GM03348 (cell line): ENCODE results near the gene PLA2G4E.
A peak's percentile ranks its signal among the peaks of the same experiment; 100 is the strongest.

Source experiments
- DNase-seq: peaks from one replicate; pipeline ENCODE4 v3.0.0; 2012; ENCODE audit warnings: low spot score

Gene PLA2G4E

GRCh38 chr15:42020713-42021273 is at the start of gene PLA2G4E:
PLA2G4E (minus strand) TSS chr15:42021042; CDS start chr15:42021030, 12 bp downstream.
- DNase-seq, result no peak

GRCh38 chr15:42070279-42070975 is 49.6 kb upstream of the PLA2G4E start:
- no peak for DNase-seq

GRCh38 chr15:42069496-42070278 is 48.8 kb upstream of the PLA2G4E start:
- DNase-seq, result no peak

- no peak for DNase-seq
Measured at GRCh38 chr15:42069025-42069424, 48.2 kb upstream of the PLA2G4E start.

- DNase-seq, result no peak
Measured at GRCh38 chr15:42068601-42069000, 47.8 kb upstream of the PLA2G4E start.

- DNase-seq, result no peak
Measured at GRCh38 chr15:42066764-42067415, 46.0 kb upstream of the PLA2G4E start.

- DNase-seq, result no peak
Measured at GRCh38 chr15:42065468-42065867, 44.6 kb upstream of the PLA2G4E start.

- no peak for DNase-seq
Measured at GRCh38 chr15:42065033-42065432, 44.2 kb upstream of the PLA2G4E start.

GRCh38 chr15:42064271-42064670 is 43.4 kb upstream of the PLA2G4E start:
- no peak for DNase-seq

- no peak for DNase-seq
Measured at GRCh38 chr15:42063122-42063848, 42.4 kb upstream of the PLA2G4E start.

GRCh38 chr15:42062284-42062806 is 41.5 kb upstream of the PLA2G4E start:
- DNase-seq, result no peak

- DNase-seq, result no peak
Measured at GRCh38 chr15:42060797-42061196, 40.0 kb upstream of the PLA2G4E start.

- DNase-seq, result no peak
Measured at GRCh38 chr15:42060477-42060763, 39.6 kb upstream of the PLA2G4E start.

- DNase-seq, result peak; percentile 74
Measured at GRCh38 chr15:42059661-42060476, 39.0 kb upstream of the PLA2G4E start.

GRCh38 chr15:42058791-42059190 is 37.9 kb upstream of the PLA2G4E start:
- no peak for DNase-seq

- no peak for DNase-seq
Measured at GRCh38 chr15:42057799-42058646, 37.2 kb upstream of the PLA2G4E start.

GRCh38 chr15:42056934-42057798 is 36.3 kb upstream of the PLA2G4E start:
- peak; percentile 78 for DNase-seq

- no peak for DNase-seq
Measured at GRCh38 chr15:42053914-42054313, 33.1 kb upstream of the PLA2G4E start.

- no peak for DNase-seq
Measured at GRCh38 chr15:42053010-42053409, 32.2 kb upstream of the PLA2G4E start.
